Heart left ventricle (tissue), 16 donors: ENCODE results near the gene RAPGEF5. TPM values are rescaled to one million over a fixed set of nuclear protein-coding genes. Genes with fewer than 3 reads are reported as not detected.

Source experiments
- ATAC-seq, 4 donors: fragments of 200-7000 bp; cut with Tn5 transposase; one replicate each; pipeline ENCODE4 v1.9.1; 2020 to 2022; ENCODE audit warnings: moderate library complexity in 4 of 4, mild to moderate bottlenecking in 3 of 4, moderate number of reproducible peaks in 1 of 4
- DNase-seq, 5 donors: peaks; one replicate each; pipeline ENCODE4 v3.0.0-alpha.2; 2020
- H3K27ac ChIP-seq, 12 donors: fragments of 200-600 bp; sonication (generic) in 4 of 12; one replicate each; pipeline versions ENCODE4 v1.5.0 to v1.8.0; 2016 to 2022; ENCODE audit warnings: mild to moderate bottlenecking in 2 of 12
- H3K27me3 ChIP-seq, 9 donors: fragments of 200-600 bp; sonication (generic) in 2 of 9; one replicate each; pipeline versions ENCODE4 v1.5.1 to v1.8.0; 2016 to 2022; ENCODE audit warnings: mild to moderate bottlenecking in 3 of 9
- H3K36me3 ChIP-seq, 9 donors: fragments of 200-600 bp; sonication (generic) in 2 of 9; one replicate each; pipeline versions ENCODE4 v1.5.0 to v1.8.0; 2018 to 2022; ENCODE audit warnings: mild to moderate bottlenecking in 2 of 9
- H3K4me1 ChIP-seq, 12 donors: fragments of 200-600 bp; sonication (generic) in 4 of 12; one replicate each; pipeline versions ENCODE4 v1.5.0 to v1.8.0; 2016 to 2022; ENCODE audit warnings: mild to moderate bottlenecking in 3 of 12
- H3K4me3 ChIP-seq, 12 donors: fragments of 200-600 bp; sonication (generic) in 4 of 12; one replicate each; pipeline versions ENCODE4 v1.5.0 to v1.8.0; 2017 to 2022; ENCODE audit warnings: mild to moderate bottlenecking in 9 of 12, moderate library complexity in 4 of 12
- H3K9me3 ChIP-seq, 12 donors: fragments of 200-600 bp; sonication (generic) in 4 of 12; one replicate each; pipeline versions ENCODE4 v1.5.0 to v1.8.0; 2016 to 2022; ENCODE audit warnings: mild to moderate bottlenecking in 1 of 12
- POLR2A ChIP-seq, 2 donors: fragments of 450-650 bp; IDR thresholded peaks; one replicate each; pipeline ENCODE4 v1.6.1; 2017; ENCODE audit warnings: antibody characterized with exemption in 2 of 2, mild to moderate bottlenecking in 2 of 2, moderate library complexity in 2 of 2
- WGBS, 4 donors: extraction: QIAGEN DNeasy Blood & Tissue Kit in 2 of 4; methylation state at CpG; one replicate each; pipeline versions ENCODE4 v1.1.5 to v1.1.7; 2013 to 2018; 5-methylcytosine and 5-hydroxymethylcytosine counted together
- intact Hi-C, 10 donors: fragments of 100-400 bp; cut with DNase I; formaldehyde crosslinking; loops; one replicate each; pipeline versions ENCODE4 v1.11.1 to v1.14.2; 2022
- polyA plus RNA-seq, 2 donors: library from polyadenylated mRNA; stranded (reverse); fragments of 200-250 nt; gene quantifications; one replicate each; pipeline ENCODE4 v1.2.3, GENCODE V29; 2013
- total RNA-seq, 9 donors: library from RNA; depleted of rRNA in 2 of 9; stranded (reverse); fragments of >200 nt in 2 of 9; fragmentation: NEBNext Ultra II Directional in 3 of 9; extraction: Animal tissue kit (Norgen Biotek cat#: 25700) in 3 of 9; gene quantifications; one replicate each; pipeline versions ENCODE4 v1.1.0 to v1.2.4, GENCODE V29; 2016 to 2023
- TF ChIP-seq, protein P1 (sequence below), 12 donors: fragments of 200-600 bp; sonication (generic) in 4 of 12; IDR thresholded peaks; one replicate each; pipeline versions ENCODE4 v1.5.0 to v1.8.0; 2018 to 2022; ENCODE audit warnings: antibody characterized with exemption in 12 of 12, mild to moderate bottlenecking in 5 of 12
- donor health status: ischemic (EF 13 %, LVEDD 7.1; RV severe dilation, severe dysfunction).
- donor health status: healthy with polysubstance abuse.
- donor health status: DM: no; HTN: yes; CAD: no.
- donor health status: DM: no; HTN: no; CAD: no.
- donor health status: ischemic (EF 25% LVEDD 6.9; RV normal size, moderate dysfunction).
- donor health status: ischemic (EF 25% LVEDD 5.7; RV mildly dilated, moderate dysfunction).
- donor health status: healthy.
- donor health status: DM: yes; HTN: yes; CAD: no.
- donor health status: ischemic (EF 35%, LVEDD 5.7; RV mildly dilated, moderate dysfunction).
- donor health status: nonischemic (EF 11% LVEDD 7.7; RV severe dilation, severe dysfunction).
- donor health status: DM: yes; HTN: yes; CAD: no.
- donor health status: PGD.
- donor health status: ischemic (EF 29% LVEDD 5.4; RV normal size, mild dysfunction).
- donor health status: nonischemic (EF 23%, LVEDD 6.1; RV moderate dilation, normal function).

Gene RAPGEF5
- total and polyA plus RNA-seq, 11 donors: 3.9 to 37.9 (median 15.3) TPM

DNA sequence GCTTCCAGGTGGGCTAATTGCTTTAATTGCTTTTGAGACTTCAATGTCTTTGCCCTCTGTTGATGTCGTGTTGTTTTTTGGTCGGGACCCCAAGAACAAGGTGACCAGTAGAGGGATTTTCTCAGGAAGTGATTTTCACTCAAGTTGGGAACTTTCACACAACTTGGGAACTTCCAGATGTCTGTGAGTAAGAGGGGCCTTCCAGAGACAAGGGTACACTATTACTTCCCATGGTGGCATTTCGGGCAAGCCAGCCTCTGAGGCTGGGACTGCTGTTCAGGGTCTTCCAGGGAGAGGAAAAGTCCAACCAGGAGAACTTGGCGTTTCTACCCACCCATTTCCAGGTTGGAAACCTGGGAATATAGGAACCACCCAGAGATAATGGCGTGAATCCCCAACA is 241.3 kb downstream of the RAPGEF5 start:
- no peaks in the 10 kb centered on the region for H3K27me3 ChIP-seq
- no peak overlapping the region for H3K4me3 ChIP-seq
- H3K4me1 ChIP-seq: peaks cover 0 to 21% (median 0%) of the 10 kb centered on the region in 12 donors
- H3K36me3 ChIP-seq: peaks cover 0 to 30% (median 9%) of the 10 kb centered on the region in 9 donors
- 82 to 89% (median 86%) methylated on average over 5 of the region's 5 CpGs for WGBS, 4 donors
- H3K27ac ChIP-seq: peak overlapping the region in 6 of 12 donors; percentile 38 to 67 (median 56)
- intact Hi-C loops: loop anchor here in 5 of 10 donors (10.0 kb wide), 2 partner anchors 139 to 609 kb away; partner anchors contain the start of gene IL6 (in 1 of the 5)
- no peak for DNase-seq
- no peak for TF ChIP-seq POLR2A (IDR thresholded peaks at IDR 0.05)
- TF ChIP-seq, protein P1, sequence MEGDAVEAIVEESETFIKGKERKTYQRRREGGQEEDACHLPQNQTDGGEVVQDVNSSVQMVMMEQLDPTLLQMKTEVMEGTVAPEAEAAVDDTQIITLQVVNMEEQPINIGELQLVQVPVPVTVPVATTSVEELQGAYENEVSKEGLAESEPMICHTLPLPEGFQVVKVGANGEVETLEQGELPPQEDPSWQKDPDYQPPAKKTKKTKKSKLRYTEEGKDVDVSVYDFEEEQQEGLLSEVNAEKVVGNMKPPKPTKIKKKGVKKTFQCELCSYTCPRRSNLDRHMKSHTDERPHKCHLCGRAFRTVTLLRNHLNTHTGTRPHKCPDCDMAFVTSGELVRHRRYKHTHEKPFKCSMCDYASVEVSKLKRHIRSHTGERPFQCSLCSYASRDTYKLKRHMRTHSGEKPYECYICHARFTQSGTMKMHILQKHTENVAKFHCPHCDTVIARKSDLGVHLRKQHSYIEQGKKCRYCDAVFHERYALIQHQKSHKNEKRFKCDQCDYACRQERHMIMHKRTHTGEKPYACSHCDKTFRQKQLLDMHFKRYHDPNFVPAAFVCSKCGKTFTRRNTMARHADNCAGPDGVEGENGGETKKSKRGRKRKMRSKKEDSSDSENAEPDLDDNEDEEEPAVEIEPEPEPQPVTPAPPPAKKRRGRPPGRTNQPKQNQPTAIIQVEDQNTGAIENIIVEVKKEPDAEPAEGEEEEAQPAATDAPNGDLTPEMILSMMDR (IDR thresholded peaks at IDR 0.05): no peak
- H3K9me3 ChIP-seq: no peaks in the 10 kb centered on the region
- no peak for ATAC-seq

DNA sequence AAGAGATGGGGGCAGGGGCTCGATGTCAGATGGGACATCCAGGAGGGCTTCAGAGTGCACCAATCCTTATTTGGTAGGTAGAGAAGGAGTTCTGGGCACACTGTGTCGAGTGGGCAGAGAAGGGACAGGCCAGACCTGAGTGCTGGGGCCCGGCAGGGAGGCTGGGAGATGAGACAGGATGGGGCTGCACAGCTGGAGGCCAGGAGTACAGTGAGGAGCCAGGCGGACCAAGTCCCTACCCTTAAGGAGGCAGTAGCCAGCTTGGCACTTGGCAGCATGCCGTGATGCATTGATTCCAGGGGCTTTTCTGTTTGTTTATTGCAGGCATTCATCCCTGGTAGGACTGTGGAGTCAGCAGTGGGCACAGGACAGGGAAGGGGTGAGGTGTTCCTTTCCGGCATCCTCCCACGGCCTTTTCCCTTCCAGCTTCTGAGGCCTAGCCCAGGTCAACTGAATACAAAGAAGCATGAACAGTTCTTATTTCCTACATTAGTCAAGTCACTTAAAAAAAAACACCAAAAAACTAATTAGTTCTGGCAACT is 242.4 kb downstream of the RAPGEF5 start:
- peaks cover 0 to 3% (median 0%) of the 10 kb centered on the region in 9 donors for H3K27me3 ChIP-seq
- peaks cover 0 to 20% (median 4%) of the 10 kb centered on the region in 9 donors for H3K36me3 ChIP-seq
- ATAC-seq (peak in 3 of 4 donors; percentile 59 to 83 (median 69)), DNase-seq (peak in 2 of 5 donors; percentile 34 to 58)
- H3K9me3 ChIP-seq: no peaks in the 10 kb centered on the region
- no peak overlapping the region for H3K4me3 ChIP-seq
- WGBS, 4 donors: 63 to 71% (median 66%) methylated on average over 6 to 7 of the region's 7 CpGs
- peaks cover 0 to 27% (median 3%) of the 10 kb centered on the region in 12 donors for H3K4me1 ChIP-seq
- peak overlapping the region in 6 of 12 donors; percentile 39 to 69 (median 59) for H3K27ac ChIP-seq
- intact Hi-C loops: loop anchor here in 9 of 10 donors (5.0 to 10.0 kb wide), 6 partner anchors 103 to 610 kb away; partner anchors contain the start of gene IL6 (in 1 of the 9)
- TF ChIP-seq, protein P1 (IDR thresholded peaks at IDR 0.05): no peak
- TF ChIP-seq POLR2A (IDR thresholded peaks at IDR 0.05): no peak

DNA sequence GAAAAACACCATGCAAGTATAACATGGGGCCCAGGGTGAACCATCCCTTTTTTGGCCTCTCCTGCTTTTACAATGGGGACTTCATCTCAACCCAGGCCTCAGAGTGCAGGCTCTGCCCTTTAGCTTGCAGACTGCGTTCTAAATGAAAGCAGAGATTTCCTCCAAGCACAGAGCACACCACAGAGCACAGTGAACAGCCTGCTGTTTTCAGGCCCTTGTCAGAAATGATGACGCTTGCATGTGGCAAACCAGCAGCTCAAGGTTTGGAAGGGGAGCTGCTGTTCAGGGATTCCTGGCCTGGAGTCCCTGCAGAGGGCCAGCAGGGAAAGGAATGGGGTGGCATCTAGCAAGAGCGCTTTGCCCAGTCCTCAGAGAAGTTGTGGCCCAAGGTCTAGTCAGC is 243.9 kb downstream of the RAPGEF5 start:
- Histone ChIP-seq H3K9me3 (no peaks in the 10 kb centered on the region), H3K27me3 (peaks cover 0 to 3% (median 0%) of the 10 kb centered on the region in 9 donors), H3K4me1 (peaks cover 0 to 27% (median 3%) of the 10 kb centered on the region in 12 donors), H3K4me3 (no peak overlapping the region), H3K27ac (peak overlapping the region in 1 of 12 donors; percentile 22), H3K36me3 (peaks cover 0 to 8% (median 0%) of the 10 kb centered on the region in 9 donors)
- DNase-seq (no peak), ATAC-seq (no peak)
- TF ChIP-seq, protein P1 (IDR thresholded peaks at IDR 0.05): no peak
- TF ChIP-seq POLR2A (IDR thresholded peaks at IDR 0.05): no peak
- 63 to 97% (median 73%) methylated on average over 3 of the region's 3 CpGs for WGBS, 4 donors
- intact Hi-C loops: loop anchor here in 9 of 10 donors (5.0 to 10.0 kb wide), 6 partner anchors 104 to 612 kb away; partner anchors contain the start of gene IL6 (in 1 of the 9)

DNA sequence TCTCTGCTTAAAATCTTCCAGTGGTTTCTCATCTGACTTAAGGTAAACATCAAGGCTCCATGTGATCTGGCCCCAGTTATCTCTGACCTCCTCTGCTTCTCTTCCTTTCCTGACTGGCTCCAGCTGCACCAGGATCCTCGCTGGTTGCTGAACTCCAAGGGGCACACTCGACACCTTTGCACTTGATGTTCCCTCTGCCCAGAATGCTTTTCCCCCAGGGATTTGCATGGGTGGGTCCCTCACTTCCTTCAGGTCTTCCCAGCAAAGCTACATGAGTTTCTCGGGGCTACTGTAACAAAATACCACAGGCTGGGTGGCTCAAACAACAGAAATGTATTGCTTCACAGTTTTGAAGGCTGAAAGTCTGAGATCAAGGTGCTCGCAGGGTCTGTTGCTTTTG is 245.3 kb downstream of the RAPGEF5 start:
- no peak for TF ChIP-seq POLR2A (IDR thresholded peaks at IDR 0.05)
- TF ChIP-seq, protein P1 (IDR thresholded peaks at IDR 0.05): no peak
- DNase-seq (no peak), ATAC-seq (no peak)
- Histone ChIP-seq H3K36me3 (no peaks in the 10 kb centered on the region), H3K9me3 (no peaks in the 10 kb centered on the region), H3K27ac (peak overlapping the region in 2 of 12 donors; percentile 9 to 20), H3K27me3 (peaks cover 0 to 3% (median 0%) of the 10 kb centered on the region in 9 donors), H3K4me1 (peaks cover 0 to 27% (median 3%) of the 10 kb centered on the region in 12 donors), H3K4me3 (no peak overlapping the region)
- intact Hi-C loops: loop anchor here (2.0 to 10.0 kb wide), 8 partner anchors 106 to 613 kb away; partner anchors contain the start of gene IL6 (in 1 of the 10)
- WGBS, 4 donors: 69 to 74% (median 71%) methylated on average over 4 of the region's 4 CpGs
